Right hindlimb (tissue), 1 donor: Measurements from ENCODE around the gene APLF.
"Not testable (repeated sequence)": the region's sequence is repeated elsewhere in the genome, so short reads cannot be mapped to it uniquely, and the experiment has no call there.

ENCODE experiments used
- DNase-seq: peaks from one replicate; pipeline ENCODE4 v3.0.0-alpha.2; 2018

APLF gene

GRCh38 chr2:68594041-68594440, 126.7 kb downstream of the APLF start:
- DNase-seq, result no peak

DNA sequence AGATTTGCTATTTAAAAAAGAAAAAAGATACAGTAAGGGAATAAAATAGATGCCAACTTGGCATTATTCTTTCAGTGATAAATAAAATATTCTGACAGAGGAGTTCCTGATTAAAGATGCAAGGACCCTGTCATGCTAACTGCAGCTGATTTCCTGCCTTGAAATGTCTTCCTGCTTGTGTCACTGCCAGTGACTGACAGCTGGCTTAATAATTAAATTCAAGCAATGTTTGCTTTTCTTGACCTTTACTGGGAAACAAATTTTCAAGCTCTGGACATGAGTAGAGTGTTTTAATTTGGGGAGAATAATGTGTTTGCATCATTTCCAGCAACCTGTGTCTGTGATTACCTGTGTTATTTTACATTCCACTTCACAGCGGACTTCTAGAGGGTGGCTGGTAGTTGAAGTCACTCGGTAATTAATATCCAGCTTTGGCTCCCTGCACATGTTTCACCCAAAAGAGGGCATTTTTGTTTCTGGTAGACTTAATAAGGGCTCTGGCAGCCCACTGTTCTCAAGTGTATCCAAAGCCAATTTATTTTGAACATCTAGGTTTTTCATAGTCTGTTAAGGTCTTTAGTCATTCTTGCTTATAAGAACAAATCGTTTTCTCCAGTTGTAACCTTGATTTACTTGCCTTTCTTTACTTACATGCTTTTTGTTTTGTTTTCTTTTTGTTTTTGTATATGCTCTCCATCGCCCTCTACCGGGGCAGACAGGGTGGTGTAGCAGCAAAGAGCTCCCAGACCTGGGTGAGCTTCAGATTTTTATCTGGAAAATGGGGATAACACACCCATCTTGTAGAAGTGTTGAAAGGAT, 127.5 kb downstream of the APLF start:
- DNase-seq, result no peak

DNA sequence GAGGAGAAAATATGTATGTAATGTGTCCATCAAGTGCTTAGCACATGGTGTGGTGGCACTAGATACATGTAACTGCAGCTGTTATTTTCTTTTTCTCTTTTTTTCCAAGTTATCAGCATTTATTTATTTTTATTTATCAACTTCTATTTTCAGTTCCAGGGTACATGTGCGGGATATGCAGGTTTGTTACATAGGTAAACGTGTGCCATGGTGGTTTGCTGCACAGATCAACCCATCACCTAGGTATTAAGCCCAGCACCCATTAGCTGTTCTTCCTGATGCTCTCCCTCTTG, 128.1 kb downstream of the APLF start:
- not testable (repeated sequence) for DNase-seq

DNA sequence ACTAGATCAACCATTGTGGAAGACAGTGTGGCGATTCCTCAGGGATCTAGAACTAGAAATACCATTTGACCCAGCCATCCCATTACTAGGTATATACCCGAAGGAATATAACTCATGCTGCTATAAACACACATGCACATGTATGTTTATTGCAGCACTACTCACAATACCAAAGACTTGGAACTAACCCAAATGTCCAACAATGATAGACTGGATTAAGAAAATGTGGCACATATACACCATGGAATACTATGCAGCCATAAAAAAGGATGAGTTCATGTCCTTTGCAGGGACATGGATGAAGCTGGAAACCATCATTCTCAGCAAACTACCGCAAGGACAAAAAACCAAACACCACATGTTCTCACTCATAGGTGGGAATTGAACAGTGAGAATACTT, 133.1 kb downstream of the APLF start:
- DNase-seq, result not testable (repeated sequence)

- no peak for DNase-seq
These were observed 135.7 kb downstream of the APLF start for GRCh38 chr2:68603059-68603458.

- DNase-seq, result no peak
These were observed 136.7 kb downstream of the APLF start for GRCh38 chr2:68604077-68604476.

- no peak for DNase-seq
These were observed 138.6 kb downstream of the APLF start for GRCh38 chr2:68605939-68606338.

- no peak for DNase-seq
These were observed 139.4 kb downstream of the APLF start for GRCh38 chr2:68606759-68607158.

DNA sequence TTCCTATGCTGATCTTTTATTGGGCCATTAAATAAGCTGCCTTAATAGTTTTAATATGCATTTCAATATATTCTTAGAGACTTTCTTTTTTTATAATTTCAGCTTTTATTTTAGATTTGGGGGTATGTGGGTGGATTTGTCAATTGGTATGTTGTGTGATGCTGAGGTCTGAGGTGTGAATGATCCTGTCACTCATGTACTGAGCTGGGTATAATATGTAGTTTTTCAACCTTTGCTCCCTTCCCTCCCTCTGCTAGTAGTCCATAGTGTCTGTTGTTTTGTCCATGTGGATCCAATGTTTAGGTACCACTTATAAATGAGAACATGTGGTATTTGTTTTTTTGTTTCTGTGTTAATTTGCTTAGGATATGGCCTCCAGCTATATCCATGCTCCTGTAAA, 140.5 kb downstream of the APLF start:
- no peak for DNase-seq

GRCh38 chr2:68612765-68613519, 145.6 kb downstream of the APLF start:
- DNase-seq, result no peak

GRCh38 chr2:68620772-68621171, 153.4 kb downstream of the APLF start:
- no peak for DNase-seq

DNA sequence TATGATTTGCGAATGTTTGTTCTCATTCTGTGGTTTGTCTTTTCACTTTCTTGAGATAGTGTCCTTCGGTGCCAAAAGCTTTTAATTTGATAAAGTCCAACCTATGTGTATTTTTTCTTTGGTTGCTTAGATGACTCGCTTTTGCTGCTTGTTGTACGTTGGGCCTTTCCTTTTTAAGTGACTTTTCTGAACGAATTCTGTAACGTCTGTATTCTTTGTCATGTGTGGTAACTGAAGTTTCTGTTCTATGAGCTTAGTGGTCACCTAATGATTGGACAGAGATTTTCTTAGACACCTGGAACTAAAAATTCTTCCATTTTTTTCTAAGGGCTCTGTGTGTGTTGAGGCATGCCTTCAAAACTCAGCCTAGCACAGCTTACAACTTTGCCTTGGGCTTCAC, 156.4 kb downstream of the APLF start:
- DNase-seq, result no peak

GRCh38 chr2:68627615-68628014, 160.2 kb downstream of the APLF start:
- DNase-seq, result no peak
